GM12878 (cell line): ENCODE data around the gene CEND1. TPM values are rescaled to one million over a fixed set of nuclear protein-coding genes. Genes with fewer than 3 reads are reported as not detected.

Experiments used
- ATAC-seq: fragments of 200-7000 bp; cut with Tn5 transposase; 3 replicates; pipeline ENCODE4 v1.9.1; 2020; ENCODE audit warnings: mild to moderate bottlenecking, moderate library complexity
- BruUV-seq: library from RNA; stranded (reverse); fragments of 400-500 nt; replicated peaks from 2 replicates; lab custom pipeline; 2021; lab: Mats Ljungman, UMichigan
- CTCF ChIA-PET: fragments of 300-600 bp; sonication (Branson Sonifier 250); formaldehyde crosslinking; extraction: SDS; loops from one replicate; lab custom pipeline; 2021; ENCODE audit warnings: inconsistent platforms; lab: Yijun Ruan, JAX
- POLR2A ChIA-PET: fragments of 350-600 bp; formaldehyde crosslinking; extraction: SDS; loops from one replicate; lab custom pipeline; 2021; ENCODE audit warnings: inconsistent platforms; lab: Charles Lee
- RAD21 ChIA-PET: fragments of 300-600 bp; sonication (Branson Sonifier 250); formaldehyde crosslinking; loops from one replicate; lab custom pipeline; 2023; ENCODE audit warnings: antibody characterized with exemption; ENCODE audit not compliant: unreplicated experiment; lab: Charles Lee
- SMC1A ChIA-PET: fragments of 300-600 bp; sonication (Branson Sonifier 250); formaldehyde crosslinking; loops from one replicate; lab custom pipeline; 2023; ENCODE audit not compliant: unreplicated experiment, uncharacterized antibody; lab: Charles Lee
- DNase-seq: peaks from one replicate; pipeline ENCODE4 v3.0.0-alpha.2; 2011; ENCODE audit warnings: low read depth, low spot score
- FAIRE-seq: peaks from 3 replicates; lab custom pipeline; 2011; peaks lifted over from hg19 to GRCh38; lab: Jason Lieb, UNC
- H2AFZ ChIP-seq: 2 replicates; pipeline ENCODE4 v1.6.0; 2011; ENCODE audit warnings: low read depth, low read length, control low read depth; ENCODE audit not compliant: control insufficient read depth
- H3K27ac ChIP-seq: 2 replicates; pipeline ENCODE4 v1.5.1; 2011; ENCODE audit warnings: control low read depth; ENCODE audit not compliant: control insufficient read depth, insufficient read depth
- H3K27me3 ChIP-seq, 2 experiments: replicated peaks in 1 of 2; 2 replicates each; pipeline versions ENCODE4 v1.6.0 to v1.6.1; 2011; ENCODE audit warnings: low read length in 1 of 2; ENCODE audit not compliant: control insufficient read depth in 2 of 2, insufficient read depth in 2 of 2
- H3K36me3 ChIP-seq, 2 experiments: 2 replicates each; pipeline ENCODE4 v1.5.1; 2011; ENCODE audit warnings: low read length in 1 of 2; ENCODE audit not compliant: control insufficient read depth in 2 of 2, insufficient read depth in 2 of 2
- H3K4me1 ChIP-seq: 2 replicates; pipeline ENCODE4 v1.6.1; 2011; ENCODE audit warnings: mild to moderate bottlenecking, low read length, moderate library complexity, mixed read lengths; ENCODE audit not compliant: control insufficient read depth, insufficient read depth
- H3K4me2 ChIP-seq: 2 replicates; pipeline ENCODE4 v1.6.0; 2011; ENCODE audit warnings: control low read depth; ENCODE audit not compliant: control insufficient read depth, insufficient read depth
- H3K4me3 ChIP-seq: fragments of 200-600 bp; sonication (generic); 2 replicates; pipeline ENCODE4 v1.5.1; 2016
- H3K79me2 ChIP-seq: 2 replicates; pipeline ENCODE4 v1.6.0; 2011; ENCODE audit warnings: low read length; ENCODE audit not compliant: control insufficient read depth, insufficient read depth
- H3K9ac ChIP-seq: 2 replicates; pipeline ENCODE4 v1.8.0; 2011; ENCODE audit warnings: low read length, control low read depth, mixed read lengths; ENCODE audit not compliant: control insufficient read depth, insufficient read depth
- H3K9me3 ChIP-seq: replicated peaks from 3 replicates; pipeline ENCODE4 v1.5.1; 2011; ENCODE audit warnings: mild to moderate bottlenecking, low read length; ENCODE audit not compliant: control insufficient read depth, insufficient read depth
- H4K20me1 ChIP-seq: 2 replicates; pipeline ENCODE4 v1.6.0; 2011; ENCODE audit not compliant: control insufficient read depth, insufficient read depth
- ASH2L ChIP-seq: fragments of 300-600, 200-600 bp; sonication (generic); IDR thresholded peaks from 2 replicates; pipeline ENCODE4 v1.6.1; 2017; ENCODE audit warnings: low read depth, mild to moderate bottlenecking, borderline replicate concordance
- CEBPB ChIP-seq, 2 experiments: fragments of 150-350 bp in 1 of 2; IDR thresholded peaks; 2 replicates each; pipeline ENCODE4 v1.6.1; 2012 to 2014; ENCODE audit warnings: low read depth in 2 of 2, low read length in 2 of 2, borderline replicate concordance in 1 of 2, inconsistent platforms in 1 of 2
- E2F4 ChIP-seq: IDR thresholded peaks from 2 replicates; pipeline ENCODE4 v1.6.1; 2012; ENCODE audit warnings: low read depth, low read length, improper control_type of control experiment
- EED ChIP-seq: sonication (generic); IDR thresholded peaks from 2 replicates; pipeline ENCODE4 v1.6.1; 2016; ENCODE audit warnings: antibody characterized with exemption, low read depth
- KDM1A ChIP-seq: fragments of 200-600 bp; sonication (generic); IDR thresholded peaks from 2 replicates; pipeline ENCODE4 v1.6.1; 2016; ENCODE audit warnings: borderline replicate concordance
- NFXL1 ChIP-seq: fragments of 450-650 bp; IDR thresholded peaks from 2 replicates; pipeline ENCODE4 v1.6.1; 2017; ENCODE audit warnings: antibody characterized with exemption, mild to moderate bottlenecking, borderline replicate concordance
- PRDM15 ChIP-seq: fragments of 450-650 bp; formaldehyde crosslinking; IDR thresholded peaks from 2 replicates; pipeline ENCODE4 v1.4.0; 2020; ENCODE audit warnings: mild to moderate bottlenecking, moderate library complexity
- RBBP5 ChIP-seq: fragments of 200-600 bp; sonication (generic); conservative IDR thresholded peaks from 2 replicates; pipeline ENCODE4 v1.6.1; 2016
- SRF ChIP-seq, 2 experiments: IDR thresholded peaks; 2 replicates each; pipeline ENCODE4 v1.6.1; 2011; ENCODE audit warnings: low read depth in 2 of 2, low read length in 2 of 2, mild to moderate bottlenecking in 1 of 2, moderate library complexity in 1 of 2
- TCF7 ChIP-seq: IDR thresholded peaks from 2 replicates; pipeline ENCODE4 v1.6.1; 2014; ENCODE audit warnings: antibody characterized with exemption, borderline replicate concordance
- USF2 ChIP-seq: IDR thresholded peaks from 2 replicates; pipeline ENCODE4 v1.6.1; 2011; ENCODE audit warnings: low read depth, low read length, improper control_type of control experiment, borderline replicate concordance
- WGBS: methylation state at CpG from one replicate; pipeline ENCODE4 v1.1.6; 2016; ENCODE audit warnings: low lambda C conversion rate; ENCODE audit not compliant: insufficient replicate concordance, insufficient coverage; ENCODE audit errors: missing lambda C conversion rate; 5-methylcytosine and 5-hydroxymethylcytosine counted together
- in situ Hi-C: fragments of 300-500 bp; cut with MboI; formaldehyde crosslinking; loops from 9 replicates; pipeline ENCODE4 v1.14.3; 2018; ENCODE audit warnings: mixed read lengths
- intact Hi-C: fragments of 100-400 bp; cut with micrococcal nuclease; formaldehyde crosslinking; loops from one replicate; pipeline ENCODE4 v1.14.2; 2022; ENCODE audit not compliant: unreplicated experiment
- polyA plus RNA-seq, 11 experiments: library from polyadenylated mRNA; depleted of rRNA in 4 of 11; unstranded in 6 of 11; stranded (reverse) in 5 of 11; fragments of >200 nt; fragmentation: Nextera tagmentation in 4 of 11; fragmentation: Illumina TruSeq in 1 of 11; extraction: Ambion mirVana in 4 of 11; extraction: Trizol in 1 of 11; gene quantifications; 1 replicate in 1 of 11; 2 replicates in 10 of 11; pipeline versions ENCODE4 v1.2.1 to v1.2.3, GENCODE V29; 2011 to 2016; ENCODE audit warnings: inconsistent platforms in 2 of 11, missing spikeins in 2 of 11, low read depth in 1 of 11
- total RNA-seq, 4 experiments: library from RNA; depleted of rRNA in 3 of 4; stranded (reverse); fragments of >200 nt in 3 of 4; fragmentation: Illumina TruSeq in 1 of 4; extraction: Trizol in 1 of 4; gene quantifications; 2 replicates each; pipeline versions ENCODE4 v1.2.1 to v1.2.3, GENCODE V29; 2013 to 2021

CEND1 gene
- total and polyA plus RNA-seq, 10 of the 15 experiments (the other 5 are each of a cell fraction or from before 2014, with no cell fraction given) = 0.31 to 13.6 (median 7.2) TPM; not detected in 1

GRCh38 chr11:826836-827145 lies 36.9 kb upstream of the CEND1 start:
- no peaks in the 10 kb centered on the region for H3K9me3 ChIP-seq
- ChIA-PET RAD21 (no interaction called here), CTCF (no interaction called here), POLR2A (interaction anchor here (1.2 to 5.2 kb wide), 2 partner anchors 8 to 14 kb away, joined by 3 to 33 read pairs; partner anchors contain the start of gene PNPLA2), SMC1A (interaction anchor here (0.6 kb wide), 1 partner anchor 16 kb away, joined by 3 read pairs; no protein-coding TSS in a partner anchor)
- H2AFZ ChIP-seq = peak overlapping the region; percentile 73
- H3K4me3 ChIP-seq = peak overlapping the region; percentile 93
- H3K4me2 ChIP-seq = peak overlapping the region; percentile 100
- ATAC-seq = peak; percentile 12
- DNase-seq = no peak
- no peak for FAIRE-seq
- WGBS = under 1% methylated on average over 19 of the region's 22 CpGs
- H3K27ac ChIP-seq = peak overlapping the region; percentile 75
- no peaks in the 10 kb centered on the region for H3K79me2 ChIP-seq
- H3K36me3 ChIP-seq = no peaks in the 10 kb centered on the region; a peak in 2 of 4 replicates
- in situ Hi-C loops (no loop called here), intact Hi-C loops (no loop called here)
- H3K27me3 ChIP-seq = no peaks in the 10 kb centered on the region; a peak in 3 of 4 replicates
- H4K20me1 ChIP-seq = no peaks in the 10 kb centered on the region
- peak overlapping the region; percentile 77 for H3K9ac ChIP-seq
- BruUV-seq = no TSS peak
- no peak for TF ChIP-seq ASH2L
- no peak for TF ChIP-seq E2F4
- TF ChIP-seq NFXL1 = no peak
- 0 out of 4 replicates have a peak, but pooled peaks of 1 of the 2 experiments have one; percentile 8 for TF ChIP-seq SRF (IDR thresholded peaks at IDR 0.05; ENCODE audit: low read depth in 2 of 2, low read length in 2 of 2)
- H3K4me1 ChIP-seq = peaks cover 33% of the 10 kb centered on the region

- Histone ChIP-seq H3K79me2 (no peaks in the 10 kb centered on the region), H3K27ac (no peak overlapping the region), H3K36me3 (no peaks in the 10 kb centered on the region; a peak in 2 of 4 replicates), H3K4me3 (peak overlapping the region; percentile 93), H3K4me1 (peaks cover 33% of the 10 kb centered on the region), H2AFZ (no peak overlapping the region), H3K27me3 (no peaks in the 10 kb centered on the region; a peak in 3 of 4 replicates), H3K9ac (no peak overlapping the region), H3K4me2 (peak overlapping the region; percentile 100), H3K9me3 (no peaks in the 10 kb centered on the region), H4K20me1 (no peaks in the 10 kb centered on the region)
- RAD21 ChIA-PET = no interaction called here
- SMC1A ChIA-PET = interaction anchor here (0.6 kb wide), 1 partner anchor 15 kb away, joined by 3 read pairs; no protein-coding TSS in a partner anchor
- BruUV-seq = no TSS peak
- FAIRE-seq (no peak), DNase-seq (no peak), ATAC-seq (peak; percentile 9)
- WGBS = 25% methylated on average over 6 of the region's 9 CpGs
- POLR2A ChIA-PET = interaction anchor here (0.7 kb wide), 1 partner anchor 17 kb away, joined by 3 read pairs; no protein-coding TSS in a partner anchor
- in situ Hi-C loops = no loop called here
- CTCF ChIA-PET = no interaction called here
- intact Hi-C loops = no loop called here
- TF ChIP-seq TCF7 (no peak), RBBP5 (no peak), EED (no peak), PRDM15 (CRISPR knock-in tag) (no peak), KDM1A (no peak), CEBPB (IDR thresholded peaks at IDR 0.05; ENCODE audit: borderline replicate concordance in 1 of 2, low read depth in 2 of 2, low read length in 2 of 2) (no peak), USF2 (no peak)
Observed at GRCh38 chr11:826227-826621, 36.3 kb upstream of the CEND1 start.
